Measurements from ENCODE around the gene FRMPD3. TPM values are rescaled to one million over a fixed set of nuclear protein-coding genes. Genes with fewer than 3 reads are reported as not detected.

FRMPD3 gene
- total and polyA plus RNA-seq, 9 donors, result 0.70 to 8.2 (median 1.8) TPM

GRCh38 chrX:107445631-107446030 lies 3.8 kb upstream of the FRMPD3 start:
- TF ChIP-seq CTCF (IDR thresholded peaks at IDR 0.05) (no peak), POLR2A (IDR thresholded peaks at IDR 0.05) (no peak), EP300 (IDR thresholded peaks at IDR 0.05) (no peak)
- Histone ChIP-seq H3K27me3 (no peaks in the 10 kb centered on the region), H3K4me3 (no peak overlapping the region), H3K36me3 (no peaks in the 10 kb centered on the region), H3K27ac (no peak overlapping the region), H3K9me3 (no peaks in the 10 kb centered on the region), H3K4me1 (ENCODE audit: insufficient read depth) (no peaks in the 10 kb centered on the region)
- intact Hi-C loops (cut with DNase I), result no loop called here
- 60 to 69% (median 67%) methylated on average over 1 of the region's 1 CpG for WGBS, 3 donors
- no peak for DNase-seq

- Histone ChIP-seq H3K27me3 (no peaks in the 10 kb centered on the region), H3K4me1 (ENCODE audit: insufficient read depth) (peaks cover 2% of the 10 kb centered on the region), H3K9me3 (no peaks in the 10 kb centered on the region), H3K4me3 (no peak overlapping the region), H3K36me3 (no peaks in the 10 kb centered on the region), H3K27ac (no peak overlapping the region)
- no peak for DNase-seq
- no peak for TF ChIP-seq POLR2A (IDR thresholded peaks at IDR 0.05)
- no peak for TF ChIP-seq CTCF (IDR thresholded peaks at IDR 0.05)
- TF ChIP-seq EP300 (IDR thresholded peaks at IDR 0.05), result no peak
- intact Hi-C loops (cut with DNase I), result no loop called here
Measured at GRCh38 chrX:107447642-107448041, 1.8 kb upstream of the FRMPD3 start.

- no peak for DNase-seq
- H3K36me3 ChIP-seq, result no peaks in the 10 kb centered on the region
- peak overlapping the region; percentile 36 for H3K4me3 ChIP-seq
- H3K27me3 ChIP-seq, result no peaks in the 10 kb centered on the region
- WGBS, 3 donors, result 28 to 44% (median 40%) methylated on average over 6 of the region's 6 CpGs
- peak overlapping the region in 1 of 2 donors; percentile 42 for H3K27ac ChIP-seq
- intact Hi-C loops (cut with DNase I), result no loop called here
- no peaks in the 10 kb centered on the region for H3K9me3 ChIP-seq
- H3K4me1 ChIP-seq (ENCODE audit: insufficient read depth), result peaks cover 2% of the 10 kb centered on the region
- TF ChIP-seq EP300 (IDR thresholded peaks at IDR 0.05) (no peak), POLR2A (IDR thresholded peaks at IDR 0.05) (no peak), CTCF (IDR thresholded peaks at IDR 0.05) (no peak)
Measured at GRCh38 chrX:107448625-107448997, 841 bp upstream of the FRMPD3 start.

GRCh38 chrX:107450823-107451509 lies 1.5 kb downstream of the FRMPD3 start:
- intact Hi-C loops (cut with DNase I), result no loop called here
- no peak overlapping the region for H3K4me3 ChIP-seq
- peak overlapping the region in 1 of 2 donors; percentile 41 for H3K27ac ChIP-seq
- WGBS, 3 donors, result 33 to 53% (median 44%) methylated on average over 19 of the region's 19 CpGs
- TF ChIP-seq CTCF (IDR thresholded peaks at IDR 0.05) (peak in 1 of 3 donors; percentile 18), POLR2A (IDR thresholded peaks at IDR 0.05) (no peak)
- H3K36me3 ChIP-seq, result no peaks in the 10 kb centered on the region
- no peaks in the 10 kb centered on the region for H3K9me3 ChIP-seq
- DNase-seq, result peak; percentile 34 to 61 (median 47)
- H3K27me3 ChIP-seq, result no peaks in the 10 kb centered on the region
- peaks cover 2% of the 10 kb centered on the region for H3K4me1 ChIP-seq (ENCODE audit: insufficient read depth)
